Cardiac fibroblast (primary cell): Measurements from ENCODE around the gene EPB41L2.

Source experiments
- DNase-seq, 2 donors: peaks; one replicate each; pipeline versions ENCODE4 v3.0.0 to v3.0.0-alpha.2; 2010; ENCODE audit warnings: low read depth in 2 of 2
- H3K4me3 ChIP-seq, 2 donors: replicated peaks in 1 of 2; 1 replicate in 1 of 2; 2 replicates in 1 of 2; pipeline ENCODE4 v1.5.1; 2011; ENCODE audit warnings: low read depth in 2 of 2, low read length in 2 of 2, mild to moderate bottlenecking in 2 of 2, moderate library complexity in 1 of 2
- TF ChIP-seq, protein P1 (sequence below): IDR thresholded peaks from one replicate; pipeline ENCODE4 v1.5.1; 2011; ENCODE audit warnings: low read depth, mild to moderate bottlenecking, low read length, inconsistent platforms

Gene EPB41L2

DNA sequence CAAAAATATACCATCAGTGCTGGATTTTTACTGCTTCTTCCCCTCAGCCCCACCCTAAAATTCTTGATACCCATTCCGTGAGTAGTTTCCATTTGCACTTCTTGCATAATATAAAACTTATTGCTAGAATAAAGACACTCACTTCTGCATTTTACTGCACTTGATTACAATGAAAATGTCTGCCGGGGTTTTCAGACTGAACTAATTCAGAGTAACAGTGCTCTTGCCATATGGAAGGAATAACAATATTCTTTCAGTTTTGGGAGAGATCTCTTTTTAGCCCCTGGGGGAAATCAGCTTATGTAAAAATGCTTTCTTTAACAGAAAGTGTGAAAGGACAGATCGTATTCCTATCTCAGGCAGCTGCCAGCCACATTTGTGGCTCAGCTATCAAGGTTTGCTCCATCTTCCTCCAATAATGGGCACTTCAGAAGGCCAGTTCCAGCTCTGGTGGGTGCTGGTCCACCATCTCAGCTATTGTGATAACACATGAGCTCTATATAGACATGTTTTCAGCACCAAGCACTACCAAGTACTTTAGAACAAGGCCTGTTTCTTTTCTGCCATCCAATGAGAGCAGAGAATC is 226.9 kb downstream of the EPB41L2 start:
- TF ChIP-seq, protein P1, sequence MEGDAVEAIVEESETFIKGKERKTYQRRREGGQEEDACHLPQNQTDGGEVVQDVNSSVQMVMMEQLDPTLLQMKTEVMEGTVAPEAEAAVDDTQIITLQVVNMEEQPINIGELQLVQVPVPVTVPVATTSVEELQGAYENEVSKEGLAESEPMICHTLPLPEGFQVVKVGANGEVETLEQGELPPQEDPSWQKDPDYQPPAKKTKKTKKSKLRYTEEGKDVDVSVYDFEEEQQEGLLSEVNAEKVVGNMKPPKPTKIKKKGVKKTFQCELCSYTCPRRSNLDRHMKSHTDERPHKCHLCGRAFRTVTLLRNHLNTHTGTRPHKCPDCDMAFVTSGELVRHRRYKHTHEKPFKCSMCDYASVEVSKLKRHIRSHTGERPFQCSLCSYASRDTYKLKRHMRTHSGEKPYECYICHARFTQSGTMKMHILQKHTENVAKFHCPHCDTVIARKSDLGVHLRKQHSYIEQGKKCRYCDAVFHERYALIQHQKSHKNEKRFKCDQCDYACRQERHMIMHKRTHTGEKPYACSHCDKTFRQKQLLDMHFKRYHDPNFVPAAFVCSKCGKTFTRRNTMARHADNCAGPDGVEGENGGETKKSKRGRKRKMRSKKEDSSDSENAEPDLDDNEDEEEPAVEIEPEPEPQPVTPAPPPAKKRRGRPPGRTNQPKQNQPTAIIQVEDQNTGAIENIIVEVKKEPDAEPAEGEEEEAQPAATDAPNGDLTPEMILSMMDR = no peak
- H3K4me3 ChIP-seq = no peak overlapping the region
- no peak for DNase-seq

- DNase-seq = no peak
- H3K4me3 ChIP-seq = no peak overlapping the region
- TF ChIP-seq, protein P1 = no peak
Observed at GRCh38 chr6:130834482-130835251, 228.4 kb downstream of the EPB41L2 start.

DNA sequence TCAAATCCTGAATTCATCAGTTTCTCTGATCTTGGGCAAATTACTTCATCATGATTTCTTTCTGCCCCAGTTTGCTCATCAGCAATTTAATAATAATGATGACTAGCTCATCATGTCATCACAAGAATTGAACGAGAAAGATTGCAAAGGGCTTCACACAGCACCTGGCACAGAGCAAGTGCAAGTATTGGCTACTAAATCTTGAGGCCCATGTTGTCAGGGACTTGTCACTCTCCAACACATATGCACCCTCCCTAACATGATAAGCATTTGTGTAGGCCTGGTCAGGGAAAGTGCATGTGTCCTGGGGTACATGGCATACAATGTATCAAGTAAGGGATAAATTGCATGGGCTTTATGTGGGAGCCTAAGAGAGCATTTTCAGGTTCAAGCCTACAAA is 229.5 kb downstream of the EPB41L2 start:
- no peak overlapping the region for H3K4me3 ChIP-seq
- no peak for DNase-seq
- TF ChIP-seq, protein P1 = no peak

- no peak for DNase-seq
- TF ChIP-seq, protein P1 = no peak
- H3K4me3 ChIP-seq = no peak overlapping the region
Observed at GRCh38 chr6:130831607-130832006, 231.4 kb downstream of the EPB41L2 start.

GRCh38 chr6:130829333-130829910 is 233.6 kb downstream of the EPB41L2 start:
- H3K4me3 ChIP-seq = no peak overlapping the region
- TF ChIP-seq, protein P1 = no peak

GRCh38 chr6:130827247-130828149 is 235.5 kb downstream of the EPB41L2 start, which contains the start of gene SMLR1:
Gene SMLR1, plus strand, starts transcription at chr6:130827406. Its CDS starts 8 bp downstream, at chr6:130827414.
- no peak for DNase-seq
- TF ChIP-seq, protein P1 = no peak
- no peak within 1 kb of the TSS for H3K4me3 ChIP-seq

More at GRCh38 chr6:130829333-130829910, 233.6 kb downstream of the EPB41L2 start:
- no peak for DNase-seq
